SK-N-SH (cell line): ENCODE results near the gene TSPAN32. TPM values are rescaled to one million over a fixed set of nuclear protein-coding genes. Genes with fewer than 3 reads are reported as not detected.

ENCODE experiments used
- CTCF ChIA-PET: fragments of 300-600, 350-600 bp; formaldehyde crosslinking; extraction: SDS; loops from one replicate; lab custom pipeline; 2021; lab: Yijun Ruan, JAX
- POLR2A ChIA-PET: fragments of 350-600 bp; sonication (Branson Sonifier 250); formaldehyde crosslinking; extraction: SDS; loops from one replicate; lab custom pipeline; 2020; ENCODE audit warnings: antibody characterized with exemption, inconsistent platforms; lab: Yijun Ruan, JAX
- DNase-seq: peaks from one replicate; pipeline ENCODE4 v3.0.0; 2012
- H2AFZ ChIP-seq: fragments of 200-600 bp; sonication (generic); 2 replicates; pipeline ENCODE4 v1.8.1; 2016; ENCODE audit warnings: antibody characterized with exemption, mild to moderate bottlenecking, low read depth
- H3F3A ChIP-seq: fragments of 200-600 bp; sonication (generic); replicated peaks from 2 replicates; pipeline ENCODE3; 2016; ENCODE audit warnings: antibody characterized with exemption, mild to moderate bottlenecking; ENCODE audit not compliant: insufficient read depth
- H3K27ac ChIP-seq, 2 experiments: fragments of 200-500 bp in 1 of 2; fragments of 200-600 bp in 1 of 2; sonication (Bioruptor generic) in 1 of 2; sonication (generic), shearing (Covaris generic) in 1 of 2; 2 replicates each; pipeline versions ENCODE4 v1.5.1 to v1.6.1; 2014 to 2016; ENCODE audit warnings: low read depth in 2 of 2, inconsistent platforms in 1 of 2, low read length in 1 of 2, mild to moderate bottlenecking in 1 of 2, mixed read lengths in 1 of 2
- H3K27me3 ChIP-seq: fragments of 200-600 bp; sonication (generic), shearing (Covaris generic); 2 replicates; pipeline ENCODE4 v1.6.1; 2016; ENCODE audit warnings: mixed run types; ENCODE audit not compliant: insufficient read depth
- H3K36me3 ChIP-seq, 2 experiments: fragments of 200-500 bp in 1 of 2; fragments of 200-600 bp in 1 of 2; sonication (Bioruptor generic) in 1 of 2; sonication (generic) in 1 of 2; replicated peaks in 1 of 2; 2 replicates each; pipeline versions ENCODE3 to v1.5.1; 2014 to 2016; ENCODE audit warnings: low read length in 1 of 2, mild to moderate bottlenecking in 1 of 2; ENCODE audit not compliant: insufficient read depth in 2 of 2, control insufficient read depth in 1 of 2
- H3K4me1 ChIP-seq, 2 experiments: fragments of 200-500 bp in 1 of 2; fragments of 200-600 bp in 1 of 2; sonication (Bioruptor generic) in 1 of 2; sonication (generic), shearing (Covaris generic) in 1 of 2; 2 replicates each; pipeline versions ENCODE4 v1.5.1 to v1.6.1; 2014 to 2016; ENCODE audit warnings: low read depth in 1 of 2, low read length in 1 of 2, mixed run types in 1 of 2; ENCODE audit not compliant: insufficient read depth in 2 of 2, control insufficient read depth in 1 of 2
- H3K4me2 ChIP-seq: fragments of 200-600 bp; sonication (generic), shearing (Covaris generic); 2 replicates; pipeline ENCODE4 v1.6.1; 2017; ENCODE audit warnings: mixed run types
- H3K4me3 ChIP-seq, 2 experiments: fragments of 200-500 bp in 1 of 2; fragments of 200-600 bp in 1 of 2; sonication (Bioruptor generic) in 1 of 2; sonication (generic), shearing (Covaris generic) in 1 of 2; 2 replicates each; pipeline versions ENCODE4 v1.5.1 to v1.8.1; 2014 to 2016; ENCODE audit warnings: low read depth in 2 of 2, inconsistent platforms in 1 of 2, low read length in 1 of 2, mild to moderate bottlenecking in 1 of 2, mixed read lengths in 1 of 2, moderate library complexity in 1 of 2
- H3K79me2 ChIP-seq: fragments of 200-600 bp; sonication (generic); 2 replicates; pipeline ENCODE4 v1.8.1; 2017; ENCODE audit warnings: mild to moderate bottlenecking; ENCODE audit not compliant: insufficient read depth
- H3K9ac ChIP-seq: fragments of 200-600 bp; sonication (generic); 2 replicates; pipeline ENCODE4 v1.6.1; 2017; ENCODE audit warnings: mixed run types
- H3K9me2 ChIP-seq: fragments of 200-600 bp; sonication (generic); 2 replicates; pipeline ENCODE4 v1.6.1; 2017; ENCODE audit warnings: mixed run types
- H3K9me3 ChIP-seq: fragments of 200-600 bp; sonication (generic); 2 replicates; pipeline ENCODE4 v1.6.1; 2017; ENCODE audit warnings: mixed run types, mild to moderate bottlenecking, moderate library complexity
- H4K20me1 ChIP-seq: fragments of 200-600 bp; sonication (generic); 2 replicates; pipeline ENCODE4 v1.6.1; 2017; ENCODE audit warnings: mild to moderate bottlenecking, mixed run types; ENCODE audit not compliant: insufficient read depth
- EP300 ChIP-seq, 2 experiments: IDR thresholded peaks; 2 replicates each; pipeline versions ENCODE4 v1.4.0 to v1.6.1; 2012; ENCODE audit warnings: borderline replicate concordance in 1 of 2, low read depth in 1 of 2, low read length in 1 of 2
- FOXJ3 ChIP-seq: sonication (generic); formaldehyde crosslinking; IDR thresholded peaks from 2 replicates; pipeline ENCODE4 v1.5.1; 2020; ENCODE audit warnings: mild to moderate bottlenecking, missing genetic modification reagents
- GATA2 ChIP-seq: sonication (generic); formaldehyde crosslinking; IDR thresholded peaks from 2 replicates; pipeline ENCODE4 v1.5.0; 2020; ENCODE audit warnings: mild to moderate bottlenecking, missing genetic modification reagents
- MEF2A ChIP-seq: IDR thresholded peaks from 2 replicates; pipeline ENCODE4 v1.4.0; 2012; ENCODE audit warnings: low read depth, borderline replicate concordance
- MXI1 ChIP-seq: IDR thresholded peaks from 2 replicates; pipeline ENCODE4 v1.6.1; 2012; ENCODE audit warnings: mild to moderate bottlenecking, low read depth, low read length, improper control_type of control experiment
- POLR2AphosphoS5 ChIP-seq: IDR thresholded peaks from 2 replicates; pipeline ENCODE4 v1.6.1; 2012; ENCODE audit warnings: low read depth, low read length
- RCOR1 ChIP-seq: fragments of 150-350 bp; IDR thresholded peaks from 2 replicates; pipeline ENCODE4 v1.6.1; 2017; ENCODE audit warnings: antibody characterized with exemption, low read length
- SIN3A ChIP-seq: IDR thresholded peaks from 2 replicates; pipeline ENCODE4 v1.6.1; 2012; ENCODE audit warnings: low read depth, mild to moderate bottlenecking, low read length, moderate library complexity, borderline replicate concordance
- TAF1 ChIP-seq: IDR thresholded peaks from 2 replicates; pipeline ENCODE4 v1.6.1; 2012; ENCODE audit warnings: low read depth, mild to moderate bottlenecking, low read length, moderate library complexity, borderline replicate concordance
- TCF12 ChIP-seq: IDR thresholded peaks from 2 replicates; pipeline ENCODE4 v1.4.0; 2012
- TEAD4 ChIP-seq: IDR thresholded peaks from 2 replicates; pipeline ENCODE4 v1.4.0; 2012; ENCODE audit warnings: mild to moderate bottlenecking, borderline replicate concordance; ENCODE audit not compliant: insufficient read depth
- WGBS: methylation state at CpG from one replicate; pipeline ENCODE4 v1.1.6; 2017; ENCODE audit warnings: low lambda C conversion rate; 5-methylcytosine and 5-hydroxymethylcytosine counted together
- polyA plus RNA-seq, 3 experiments: library from polyadenylated mRNA; depleted of rRNA; stranded (reverse); fragments of >200 nt; gene quantifications; 2 replicates each; pipeline ENCODE4 v1.2.3, GENCODE V29; 2012
- TF ChIP-seq, protein P1 (sequence below): IDR thresholded peaks from 2 replicates; pipeline ENCODE4 v1.6.1; 2012; ENCODE audit warnings: mild to moderate bottlenecking, low read depth, low read length, moderate library complexity
- TF ChIP-seq, protein P2 (sequence below): IDR thresholded peaks from 2 replicates; pipeline ENCODE4 v1.4.0; 2012; ENCODE audit warnings: low read depth, borderline replicate concordance
- TF ChIP-seq, protein P3 (sequence below): fragments of 200-600 bp; sonication (generic); IDR thresholded peaks from 2 replicates; pipeline ENCODE4 v1.6.1; 2017; ENCODE audit warnings: antibody characterized with exemption, mild to moderate bottlenecking, moderate library complexity
- TF ChIP-seq, protein P4 (sequence below): IDR thresholded peaks from 2 replicates; pipeline ENCODE4 v1.4.0; 2012; ENCODE audit warnings: low read depth, borderline replicate concordance
- TF ChIP-seq, protein P5 (sequence below): IDR thresholded peaks from 2 replicates; pipeline ENCODE4; 2012
- TF ChIP-seq, protein P6 (sequence below): fragments of 150-350 bp; IDR thresholded peaks from 2 replicates; pipeline ENCODE4 v1.6.1; 2016; ENCODE audit warnings: mild to moderate bottlenecking, low read depth, low read length
- TF ChIP-seq, protein P7 (sequence below): fragments of 150-350 bp; IDR thresholded peaks from 2 replicates; pipeline ENCODE4 v1.6.1; 2017; ENCODE audit warnings: antibody characterized with exemption, low read length, low read depth, borderline replicate concordance

TSPAN32 gene
- polyA plus RNA-seq, 1 of the 3 experiments (the other 2 are of a cell fraction), result 0.12 TPM

DNA sequence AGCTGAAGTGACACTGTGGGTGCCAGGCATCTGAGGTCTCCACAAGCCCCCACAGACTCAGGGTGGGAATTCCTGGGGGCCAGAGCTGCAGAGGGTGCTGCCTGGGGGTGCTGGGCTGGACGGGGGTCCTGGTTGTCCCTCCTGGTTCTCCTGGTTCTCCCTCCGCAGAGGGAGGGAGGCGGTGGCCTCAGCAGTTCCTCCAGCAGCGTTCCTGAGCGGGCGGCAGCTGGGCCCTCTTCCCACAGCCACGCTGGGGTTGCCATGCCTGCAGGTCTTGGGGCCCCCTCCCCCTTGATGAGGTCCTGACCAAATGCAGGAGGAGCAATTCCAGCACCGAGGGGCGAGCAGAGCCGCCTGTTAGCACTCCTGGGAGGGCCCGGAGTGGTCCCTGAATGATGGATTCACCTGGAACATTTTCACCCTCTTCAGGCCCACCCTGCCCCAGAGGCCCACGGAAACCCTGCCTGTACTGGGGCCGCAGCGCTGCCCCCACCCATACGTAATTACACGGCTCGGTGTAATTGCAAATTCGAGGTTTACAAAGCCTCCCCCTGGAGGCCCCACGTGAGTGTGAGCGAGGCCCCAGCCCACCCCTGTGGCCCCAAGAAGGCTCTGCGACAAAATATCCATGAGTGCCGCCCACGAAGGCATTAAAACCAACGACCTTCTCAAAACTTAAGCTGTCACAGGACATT is 730 bp upstream of the TSPAN32 start:
- Histone ChIP-seq H3K27ac (no peak overlapping the region), H3K27me3 (no peaks in the 10 kb centered on the region), H3K4me3 (no peak overlapping the region), H3K4me2 (no peak overlapping the region), H2AFZ (no peak overlapping the region), H3K79me2 (no peaks in the 10 kb centered on the region), H4K20me1 (no peaks in the 10 kb centered on the region), H3K4me1 (peaks cover 7 to 40% of the 10 kb centered on the region in 2 experiments; a peak in 3 of 4 replicates), H3F3A (peaks cover 4% of the 10 kb centered on the region), H3K9me2 (no peaks in the 10 kb centered on the region), H3K9ac (no peak overlapping the region), H3K36me3 (no peaks in the 10 kb centered on the region), H3K9me3 (no peaks in the 10 kb centered on the region)
- POLR2A ChIA-PET, result no interaction called here
- 78% methylated on average over 21 of the region's 24 CpGs for WGBS
- CTCF ChIA-PET, result interaction anchor here (0.6 to 13.9 kb wide), 6 partner anchors 100 to 231 kb away, joined by 3 to 318 read pairs (median 5); partner anchors contain the start of gene TSSC4
- TF ChIP-seq FOXJ3 (CRISPR knock-in tag) (no peak), TAF1 (no peak), TCF12 (no peak), MXI1 (no peak), TEAD4 (no peak), EP300 (IDR thresholded peaks at IDR 0.05; ENCODE audit: borderline replicate concordance in 1 of 2, low read depth in 1 of 2, low read length in 1 of 2) (no peak), MEF2A (no peak), POLR2AphosphoS5 (no peak), GATA2 (CRISPR knock-in tag) (no peak), SIN3A (no peak), RCOR1 (no peak)
- TF ChIP-seq, protein P1, sequence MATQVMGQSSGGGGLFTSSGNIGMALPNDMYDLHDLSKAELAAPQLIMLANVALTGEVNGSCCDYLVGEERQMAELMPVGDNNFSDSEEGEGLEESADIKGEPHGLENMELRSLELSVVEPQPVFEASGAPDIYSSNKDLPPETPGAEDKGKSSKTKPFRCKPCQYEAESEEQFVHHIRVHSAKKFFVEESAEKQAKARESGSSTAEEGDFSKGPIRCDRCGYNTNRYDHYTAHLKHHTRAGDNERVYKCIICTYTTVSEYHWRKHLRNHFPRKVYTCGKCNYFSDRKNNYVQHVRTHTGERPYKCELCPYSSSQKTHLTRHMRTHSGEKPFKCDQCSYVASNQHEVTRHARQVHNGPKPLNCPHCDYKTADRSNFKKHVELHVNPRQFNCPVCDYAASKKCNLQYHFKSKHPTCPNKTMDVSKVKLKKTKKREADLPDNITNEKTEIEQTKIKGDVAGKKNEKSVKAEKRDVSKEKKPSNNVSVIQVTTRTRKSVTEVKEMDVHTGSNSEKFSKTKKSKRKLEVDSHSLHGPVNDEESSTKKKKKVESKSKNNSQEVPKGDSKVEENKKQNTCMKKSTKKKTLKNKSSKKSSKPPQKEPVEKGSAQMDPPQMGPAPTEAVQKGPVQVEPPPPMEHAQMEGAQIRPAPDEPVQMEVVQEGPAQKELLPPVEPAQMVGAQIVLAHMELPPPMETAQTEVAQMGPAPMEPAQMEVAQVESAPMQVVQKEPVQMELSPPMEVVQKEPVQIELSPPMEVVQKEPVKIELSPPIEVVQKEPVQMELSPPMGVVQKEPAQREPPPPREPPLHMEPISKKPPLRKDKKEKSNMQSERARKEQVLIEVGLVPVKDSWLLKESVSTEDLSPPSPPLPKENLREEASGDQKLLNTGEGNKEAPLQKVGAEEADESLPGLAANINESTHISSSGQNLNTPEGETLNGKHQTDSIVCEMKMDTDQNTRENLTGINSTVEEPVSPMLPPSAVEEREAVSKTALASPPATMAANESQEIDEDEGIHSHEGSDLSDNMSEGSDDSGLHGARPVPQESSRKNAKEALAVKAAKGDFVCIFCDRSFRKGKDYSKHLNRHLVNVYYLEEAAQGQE, result no peak
- TF ChIP-seq, protein P2, sequence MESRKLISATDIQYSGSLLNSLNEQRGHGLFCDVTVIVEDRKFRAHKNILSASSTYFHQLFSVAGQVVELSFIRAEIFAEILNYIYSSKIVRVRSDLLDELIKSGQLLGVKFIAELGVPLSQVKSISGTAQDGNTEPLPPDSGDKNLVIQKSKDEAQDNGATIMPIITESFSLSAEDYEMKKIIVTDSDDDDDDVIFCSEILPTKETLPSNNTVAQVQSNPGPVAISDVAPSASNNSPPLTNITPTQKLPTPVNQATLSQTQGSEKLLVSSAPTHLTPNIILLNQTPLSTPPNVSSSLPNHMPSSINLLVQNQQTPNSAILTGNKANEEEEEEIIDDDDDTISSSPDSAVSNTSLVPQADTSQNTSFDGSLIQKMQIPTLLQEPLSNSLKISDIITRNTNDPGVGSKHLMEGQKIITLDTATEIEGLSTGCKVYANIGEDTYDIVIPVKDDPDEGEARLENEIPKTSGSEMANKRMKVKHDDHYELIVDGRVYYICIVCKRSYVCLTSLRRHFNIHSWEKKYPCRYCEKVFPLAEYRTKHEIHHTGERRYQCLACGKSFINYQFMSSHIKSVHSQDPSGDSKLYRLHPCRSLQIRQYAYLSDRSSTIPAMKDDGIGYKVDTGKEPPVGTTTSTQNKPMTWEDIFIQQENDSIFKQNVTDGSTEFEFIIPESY, result no peak
- TF ChIP-seq, protein P3, sequence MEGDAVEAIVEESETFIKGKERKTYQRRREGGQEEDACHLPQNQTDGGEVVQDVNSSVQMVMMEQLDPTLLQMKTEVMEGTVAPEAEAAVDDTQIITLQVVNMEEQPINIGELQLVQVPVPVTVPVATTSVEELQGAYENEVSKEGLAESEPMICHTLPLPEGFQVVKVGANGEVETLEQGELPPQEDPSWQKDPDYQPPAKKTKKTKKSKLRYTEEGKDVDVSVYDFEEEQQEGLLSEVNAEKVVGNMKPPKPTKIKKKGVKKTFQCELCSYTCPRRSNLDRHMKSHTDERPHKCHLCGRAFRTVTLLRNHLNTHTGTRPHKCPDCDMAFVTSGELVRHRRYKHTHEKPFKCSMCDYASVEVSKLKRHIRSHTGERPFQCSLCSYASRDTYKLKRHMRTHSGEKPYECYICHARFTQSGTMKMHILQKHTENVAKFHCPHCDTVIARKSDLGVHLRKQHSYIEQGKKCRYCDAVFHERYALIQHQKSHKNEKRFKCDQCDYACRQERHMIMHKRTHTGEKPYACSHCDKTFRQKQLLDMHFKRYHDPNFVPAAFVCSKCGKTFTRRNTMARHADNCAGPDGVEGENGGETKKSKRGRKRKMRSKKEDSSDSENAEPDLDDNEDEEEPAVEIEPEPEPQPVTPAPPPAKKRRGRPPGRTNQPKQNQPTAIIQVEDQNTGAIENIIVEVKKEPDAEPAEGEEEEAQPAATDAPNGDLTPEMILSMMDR, result no peak
- TF ChIP-seq, protein P4, sequence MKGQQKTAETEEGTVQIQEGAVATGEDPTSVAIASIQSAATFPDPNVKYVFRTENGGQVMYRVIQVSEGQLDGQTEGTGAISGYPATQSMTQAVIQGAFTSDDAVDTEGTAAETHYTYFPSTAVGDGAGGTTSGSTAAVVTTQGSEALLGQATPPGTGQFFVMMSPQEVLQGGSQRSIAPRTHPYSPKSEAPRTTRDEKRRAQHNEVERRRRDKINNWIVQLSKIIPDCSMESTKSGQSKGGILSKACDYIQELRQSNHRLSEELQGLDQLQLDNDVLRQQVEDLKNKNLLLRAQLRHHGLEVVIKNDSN, result no peak
- TF ChIP-seq, protein P5, sequence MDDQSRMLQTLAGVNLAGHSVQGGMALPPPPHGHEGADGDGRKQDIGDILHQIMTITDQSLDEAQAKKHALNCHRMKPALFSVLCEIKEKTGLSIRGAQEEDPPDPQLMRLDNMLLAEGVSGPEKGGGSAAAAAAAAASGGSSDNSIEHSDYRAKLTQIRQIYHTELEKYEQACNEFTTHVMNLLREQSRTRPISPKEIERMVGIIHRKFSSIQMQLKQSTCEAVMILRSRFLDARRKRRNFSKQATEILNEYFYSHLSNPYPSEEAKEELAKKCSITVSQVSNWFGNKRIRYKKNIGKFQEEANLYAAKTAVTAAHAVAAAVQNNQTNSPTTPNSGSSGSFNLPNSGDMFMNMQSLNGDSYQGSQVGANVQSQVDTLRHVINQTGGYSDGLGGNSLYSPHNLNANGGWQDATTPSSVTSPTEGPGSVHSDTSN, result no peak
- TF ChIP-seq, protein P6, sequence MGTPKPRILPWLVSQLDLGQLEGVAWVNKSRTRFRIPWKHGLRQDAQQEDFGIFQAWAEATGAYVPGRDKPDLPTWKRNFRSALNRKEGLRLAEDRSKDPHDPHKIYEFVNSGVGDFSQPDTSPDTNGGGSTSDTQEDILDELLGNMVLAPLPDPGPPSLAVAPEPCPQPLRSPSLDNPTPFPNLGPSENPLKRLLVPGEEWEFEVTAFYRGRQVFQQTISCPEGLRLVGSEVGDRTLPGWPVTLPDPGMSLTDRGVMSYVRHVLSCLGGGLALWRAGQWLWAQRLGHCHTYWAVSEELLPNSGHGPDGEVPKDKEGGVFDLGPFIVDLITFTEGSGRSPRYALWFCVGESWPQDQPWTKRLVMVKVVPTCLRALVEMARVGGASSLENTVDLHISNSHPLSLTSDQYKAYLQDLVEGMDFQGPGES, result no peak
- TF ChIP-seq, protein P7, sequence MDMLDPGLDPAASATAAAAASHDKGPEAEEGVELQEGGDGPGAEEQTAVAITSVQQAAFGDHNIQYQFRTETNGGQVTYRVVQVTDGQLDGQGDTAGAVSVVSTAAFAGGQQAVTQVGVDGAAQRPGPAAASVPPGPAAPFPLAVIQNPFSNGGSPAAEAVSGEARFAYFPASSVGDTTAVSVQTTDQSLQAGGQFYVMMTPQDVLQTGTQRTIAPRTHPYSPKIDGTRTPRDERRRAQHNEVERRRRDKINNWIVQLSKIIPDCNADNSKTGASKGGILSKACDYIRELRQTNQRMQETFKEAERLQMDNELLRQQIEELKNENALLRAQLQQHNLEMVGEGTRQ, result no peak
- DNase-seq, result no peak
